ENCODE results near the gene TMEM212. TPM values are rescaled to one million over a fixed set of nuclear protein-coding genes. Genes with fewer than 3 reads are reported as not detected.

Gene TMEM212
- total and polyA plus RNA-seq, 9 of the 15 experiments (the other 6 are each of a cell fraction or from before 2014, with no cell fraction given): not detected

GRCh38 chr3:171871392-171872274 is 28.5 kb downstream of the TMEM212 start (continued):
- TF ChIP-seq, protein P1, sequence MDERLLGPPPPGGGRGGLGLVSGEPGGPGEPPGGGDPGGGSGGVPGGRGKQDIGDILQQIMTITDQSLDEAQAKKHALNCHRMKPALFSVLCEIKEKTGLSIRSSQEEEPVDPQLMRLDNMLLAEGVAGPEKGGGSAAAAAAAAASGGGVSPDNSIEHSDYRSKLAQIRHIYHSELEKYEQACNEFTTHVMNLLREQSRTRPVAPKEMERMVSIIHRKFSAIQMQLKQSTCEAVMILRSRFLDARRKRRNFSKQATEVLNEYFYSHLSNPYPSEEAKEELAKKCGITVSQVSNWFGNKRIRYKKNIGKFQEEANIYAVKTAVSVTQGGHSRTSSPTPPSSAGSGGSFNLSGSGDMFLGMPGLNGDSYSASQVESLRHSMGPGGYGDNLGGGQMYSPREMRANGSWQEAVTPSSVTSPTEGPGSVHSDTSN (CRISPR knock-in tag; IDR thresholded peaks at IDR 0.05; ENCODE audit: low read depth): no peak
- TF ChIP-seq, protein P1 (tag; conservative IDR thresholded peaks at IDR 0.05; ENCODE audit: low read depth): peak; percentile 45; the same call in 1 of the 2 replicates
- TF ChIP-seq FOXA1 (IDR thresholded peaks at IDR 0.05; ENCODE audit: borderline replicate concordance): no peak
- TF ChIP-seq ZNF232 (CRISPR knock-in tag; IDR thresholded peaks at IDR 0.05): no peak
- no peak for TF ChIP-seq HCFC1 (IDR thresholded peaks at IDR 0.05; ENCODE audit: low read depth, low read length)
- no peak for TF ChIP-seq TSC22D4 (tag; IDR thresholded peaks at IDR 0.05)
- TF ChIP-seq ZNF586 (CRISPR knock-in tag; conservative IDR thresholded peaks at IDR 0.05): 0 out of 2 replicates have a peak, but pooled peaks have one; percentile 16
- 0 out of 2 replicates have a peak, but pooled peaks have one; percentile 42 for TF ChIP-seq DPF2 (IDR thresholded peaks at IDR 0.05)
- TF ChIP-seq MEF2D (tag; conservative IDR thresholded peaks at IDR 0.05; ENCODE audit: low read depth): 0 out of 2 replicates have a peak, but pooled peaks have one; percentile 50
- TF ChIP-seq FOXM1 (IDR thresholded peaks at IDR 0.05; ENCODE audit: low read depth): peak; percentile 92
- no peak for TF ChIP-seq FOXM1 (CRISPR knock-in tag; IDR thresholded peaks at IDR 0.05; ENCODE audit: low read depth)
- TF ChIP-seq TCFL5 (CRISPR knock-in tag; conservative IDR thresholded peaks at IDR 0.05): no peak
- TF ChIP-seq KLF1 (tag; IDR thresholded peaks at IDR 0.05): no peak
- TF ChIP-seq, protein P2, sequence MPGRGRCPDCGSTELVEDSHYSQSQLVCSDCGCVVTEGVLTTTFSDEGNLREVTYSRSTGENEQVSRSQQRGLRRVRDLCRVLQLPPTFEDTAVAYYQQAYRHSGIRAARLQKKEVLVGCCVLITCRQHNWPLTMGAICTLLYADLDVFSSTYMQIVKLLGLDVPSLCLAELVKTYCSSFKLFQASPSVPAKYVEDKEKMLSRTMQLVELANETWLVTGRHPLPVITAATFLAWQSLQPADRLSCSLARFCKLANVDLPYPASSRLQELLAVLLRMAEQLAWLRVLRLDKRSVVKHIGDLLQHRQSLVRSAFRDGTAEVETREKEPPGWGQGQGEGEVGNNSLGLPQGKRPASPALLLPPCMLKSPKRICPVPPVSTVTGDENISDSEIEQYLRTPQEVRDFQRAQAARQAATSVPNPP (IDR thresholded peaks at IDR 0.05; ENCODE audit: borderline replicate concordance, insufficient read depth, insufficient read length): no peak
- TF ChIP-seq RNF2 (IDR thresholded peaks at IDR 0.05): no peak; the same call in 1 of the 2 replicates
- 0 out of 4 replicates have a peak, but pooled peaks of 1 of the 2 experiments have one; percentile 2 for TF ChIP-seq TBL1XR1 (IDR thresholded peaks at IDR 0.05; ENCODE audit: low read length in 2 of 2)
- peak; percentile 29; the same call in 1 of the 2 replicates for TF ChIP-seq ZNF79 (CRISPR knock-in tag; IDR thresholded peaks at IDR 0.05; ENCODE audit: low read depth)
- no peak for TF ChIP-seq PRPF4 (IDR thresholded peaks at IDR 0.05; ENCODE audit: insufficient read depth, low read depth, low read length, poor library complexity, severe bottlenecking)
- TF ChIP-seq ZNF239 (CRISPR knock-in tag; IDR thresholded peaks at IDR 0.05): no peak
- TF ChIP-seq, protein P3, sequence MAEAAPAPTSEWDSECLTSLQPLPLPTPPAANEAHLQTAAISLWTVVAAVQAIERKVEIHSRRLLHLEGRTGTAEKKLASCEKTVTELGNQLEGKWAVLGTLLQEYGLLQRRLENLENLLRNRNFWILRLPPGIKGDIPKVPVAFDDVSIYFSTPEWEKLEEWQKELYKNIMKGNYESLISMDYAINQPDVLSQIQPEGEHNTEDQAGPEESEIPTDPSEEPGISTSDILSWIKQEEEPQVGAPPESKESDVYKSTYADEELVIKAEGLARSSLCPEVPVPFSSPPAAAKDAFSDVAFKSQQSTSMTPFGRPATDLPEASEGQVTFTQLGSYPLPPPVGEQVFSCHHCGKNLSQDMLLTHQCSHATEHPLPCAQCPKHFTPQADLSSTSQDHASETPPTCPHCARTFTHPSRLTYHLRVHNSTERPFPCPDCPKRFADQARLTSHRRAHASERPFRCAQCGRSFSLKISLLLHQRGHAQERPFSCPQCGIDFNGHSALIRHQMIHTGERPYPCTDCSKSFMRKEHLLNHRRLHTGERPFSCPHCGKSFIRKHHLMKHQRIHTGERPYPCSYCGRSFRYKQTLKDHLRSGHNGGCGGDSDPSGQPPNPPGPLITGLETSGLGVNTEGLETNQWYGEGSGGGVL (CRISPR knock-in tag; IDR thresholded peaks at IDR 0.05): no peak
- peak; percentile 33; the same call in 1 of the 2 replicates for TF ChIP-seq ESRRA (IDR thresholded peaks at IDR 0.05; ENCODE audit: borderline replicate concordance, low read depth)
- TF ChIP-seq ZNF41 (CRISPR knock-in tag; conservative IDR thresholded peaks at IDR 0.05): no peak
